ENCODE data around the gene ADCY10. TPM values are rescaled to one million over a fixed set of nuclear protein-coding genes. Genes with fewer than 3 reads are reported as not detected.

The ADCY10 gene
- total and polyA plus RNA-seq, 9 of the 15 experiments (the other 6 are each of a cell fraction or from before 2014, with no cell fraction given), result 0.08 to 0.86 (median 0.22) TPM

DNA sequence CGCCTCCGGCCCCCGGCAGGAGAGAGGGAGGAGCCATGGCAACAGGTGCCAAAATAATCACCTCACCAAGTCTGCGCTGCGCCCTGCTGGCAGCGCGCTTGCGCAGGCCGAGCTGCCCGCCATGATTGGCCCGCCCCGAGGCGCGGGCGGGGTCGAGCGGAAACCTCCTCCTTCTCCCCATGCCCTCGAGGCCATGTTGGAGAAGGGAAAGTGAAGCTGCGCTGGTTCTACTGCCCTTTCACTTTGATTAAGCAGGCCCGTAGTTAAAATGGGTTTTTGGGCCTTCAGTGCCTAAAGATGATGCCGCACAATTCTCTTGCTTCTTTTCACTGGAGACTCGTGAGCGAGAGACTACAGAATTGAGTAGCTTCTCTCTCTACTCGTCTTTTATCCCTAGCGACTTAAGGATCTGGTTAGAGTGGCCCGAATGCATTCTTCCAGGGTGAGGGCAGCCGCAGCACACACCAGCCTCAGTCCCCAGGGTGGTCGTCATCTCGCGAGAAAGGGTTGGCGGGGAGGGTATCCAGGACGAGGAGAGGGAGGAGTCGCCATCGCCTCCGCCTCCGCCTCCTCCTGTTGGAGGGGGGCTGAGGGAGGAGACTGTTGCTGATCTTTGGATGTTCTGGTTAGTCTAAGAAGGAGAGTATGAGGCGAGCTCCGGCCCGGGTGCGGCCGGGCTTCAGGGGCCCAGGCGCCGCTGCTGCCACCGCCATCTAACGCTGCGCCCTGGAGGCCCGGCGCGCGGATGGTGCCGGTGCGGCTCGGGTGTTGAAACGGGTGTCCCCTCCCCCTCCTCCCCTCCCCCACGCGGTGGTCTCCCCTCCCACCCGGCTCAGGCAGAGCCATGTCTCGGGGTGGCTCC lies 22.4 kb upstream of the ADCY10 start, which contains the start of gene DCAF6 (continued):
- TF ChIP-seq IRF9 (tag; IDR thresholded peaks at IDR 0.05) (no peak), MXI1 (IDR thresholded peaks at IDR 0.05; ENCODE audit: low read depth, low read length) (peak; percentile 98), TAF15 (IDR thresholded peaks at IDR 0.05; ENCODE audit: low read depth, low read length) (no peak), ZBTB2 (IDR thresholded peaks at IDR 0.05) (peak; percentile 87), CHAMP1 (IDR thresholded peaks at IDR 0.05) (no peak), CBX1 (IDR thresholded peaks at IDR 0.05; ENCODE audit: low read depth) (no peak; the same call in 1 of the 2 replicates), RBM34 (IDR thresholded peaks at IDR 0.05; ENCODE audit: borderline replicate concordance, insufficient read depth, low read length) (no peak), MEF2A (IDR thresholded peaks at IDR 0.05; ENCODE audit: control insufficient read depth, low read depth, low read length) (no peak), SIN3A (IDR thresholded peaks at IDR 0.05; ENCODE audit: borderline replicate concordance in 2 of 2, control insufficient read depth in 1 of 2, low read depth in 2 of 2, low read length in 2 of 2) (peak; percentile 47 to 68; a peak in 2 of 4 replicates), POLR2H (tag; IDR thresholded peaks at IDR 0.05; ENCODE audit: low read depth) (peak; percentile 88), E2F4 (CRISPR knock-in tag; IDR thresholded peaks at IDR 0.05; ENCODE audit: low read depth) (no peak; the same call in 1 of the 2 replicates), ATF1 (CRISPR knock-in tag; IDR thresholded peaks at IDR 0.05) (no peak), ATF1 (tag; IDR thresholded peaks at IDR 0.05) (peak; percentile 79), USF1 (CRISPR knock-in tag; IDR thresholded peaks at IDR 0.05) (peak; percentile 56; the same call in 1 of the 2 replicates), SRSF3 (IDR thresholded peaks at IDR 0.05; ENCODE audit: insufficient read depth, low read length) (no peak), XRCC4 (IDR thresholded peaks at IDR 0.05; ENCODE audit: extremely low read depth, insufficient read depth, insufficient read length) (no peak), ZNF311 (CRISPR knock-in tag; IDR thresholded peaks at IDR 0.05) (no peak), NR2C2 (CRISPR knock-in tag; IDR thresholded peaks at IDR 0.05) (peak; percentile 56; the same call in 1 of the 2 replicates), NR2C2 (tag; IDR thresholded peaks at IDR 0.05) (peak; percentile 97), ZNF347 (CRISPR knock-in tag; IDR thresholded peaks at IDR 0.05; ENCODE audit: low read depth) (no peak), FOXP1 (CRISPR knock-in tag; IDR thresholded peaks at IDR 0.05) (peak; percentile 95)
